GM12878 (cell line): ENCODE results near the gene ZNF132. TPM values are rescaled to one million over a fixed set of nuclear protein-coding genes. Genes with fewer than 3 reads are reported as not detected.

ENCODE experiments used
- ATAC-seq: fragments of 200-7000 bp; cut with Tn5 transposase; 3 replicates; pipeline ENCODE4 v1.9.1; 2020; ENCODE audit warnings: mild to moderate bottlenecking, moderate library complexity
- BruUV-seq: library from RNA; stranded (reverse); fragments of 400-500 nt; replicated peaks from 2 replicates; lab custom pipeline; 2021; lab: Mats Ljungman, UMichigan
- CTCF ChIA-PET: fragments of 300-600 bp; sonication (Branson Sonifier 250); formaldehyde crosslinking; extraction: SDS; loops from one replicate; lab custom pipeline; 2021; ENCODE audit warnings: inconsistent platforms; lab: Yijun Ruan, JAX
- POLR2A ChIA-PET: fragments of 350-600 bp; formaldehyde crosslinking; extraction: SDS; loops from one replicate; lab custom pipeline; 2021; ENCODE audit warnings: inconsistent platforms; lab: Charles Lee
- RAD21 ChIA-PET: fragments of 300-600 bp; sonication (Branson Sonifier 250); formaldehyde crosslinking; loops from one replicate; lab custom pipeline; 2023; ENCODE audit warnings: antibody characterized with exemption; ENCODE audit not compliant: unreplicated experiment; lab: Charles Lee
- SMC1A ChIA-PET: fragments of 300-600 bp; sonication (Branson Sonifier 250); formaldehyde crosslinking; loops from one replicate; lab custom pipeline; 2023; ENCODE audit not compliant: unreplicated experiment, uncharacterized antibody; lab: Charles Lee
- DNase-seq: peaks from one replicate; pipeline ENCODE4 v3.0.0-alpha.2; 2011; ENCODE audit warnings: low read depth, low spot score
- FAIRE-seq: peaks from 3 replicates; lab custom pipeline; 2011; peaks lifted over from hg19 to GRCh38; lab: Jason Lieb, UNC
- H2AFZ ChIP-seq: 2 replicates; pipeline ENCODE4 v1.6.0; 2011; ENCODE audit warnings: low read depth, low read length, control low read depth; ENCODE audit not compliant: control insufficient read depth
- H3K27ac ChIP-seq: 2 replicates; pipeline ENCODE4 v1.5.1; 2011; ENCODE audit warnings: control low read depth; ENCODE audit not compliant: control insufficient read depth, insufficient read depth
- H3K27me3 ChIP-seq, 2 experiments: replicated peaks in 1 of 2; 2 replicates each; pipeline versions ENCODE4 v1.6.0 to v1.6.1; 2011; ENCODE audit warnings: low read length in 1 of 2; ENCODE audit not compliant: control insufficient read depth in 2 of 2, insufficient read depth in 2 of 2
- H3K36me3 ChIP-seq, 2 experiments: 2 replicates each; pipeline ENCODE4 v1.5.1; 2011; ENCODE audit warnings: low read length in 1 of 2; ENCODE audit not compliant: control insufficient read depth in 2 of 2, insufficient read depth in 2 of 2
- H3K4me1 ChIP-seq: 2 replicates; pipeline ENCODE4 v1.6.1; 2011; ENCODE audit warnings: mild to moderate bottlenecking, low read length, moderate library complexity, mixed read lengths; ENCODE audit not compliant: control insufficient read depth, insufficient read depth
- H3K4me2 ChIP-seq: 2 replicates; pipeline ENCODE4 v1.6.0; 2011; ENCODE audit warnings: control low read depth; ENCODE audit not compliant: control insufficient read depth, insufficient read depth
- H3K4me3 ChIP-seq: fragments of 200-600 bp; sonication (generic); 2 replicates; pipeline ENCODE4 v1.5.1; 2016
- H3K79me2 ChIP-seq: 2 replicates; pipeline ENCODE4 v1.6.0; 2011; ENCODE audit warnings: low read length; ENCODE audit not compliant: control insufficient read depth, insufficient read depth
- H3K9ac ChIP-seq: 2 replicates; pipeline ENCODE4 v1.8.0; 2011; ENCODE audit warnings: low read length, control low read depth, mixed read lengths; ENCODE audit not compliant: control insufficient read depth, insufficient read depth
- H3K9me3 ChIP-seq: replicated peaks from 3 replicates; pipeline ENCODE4 v1.5.1; 2011; ENCODE audit warnings: mild to moderate bottlenecking, low read length; ENCODE audit not compliant: control insufficient read depth, insufficient read depth
- H4K20me1 ChIP-seq: 2 replicates; pipeline ENCODE4 v1.6.0; 2011; ENCODE audit not compliant: control insufficient read depth, insufficient read depth
- BRCA1 ChIP-seq: IDR thresholded peaks from 2 replicates; pipeline ENCODE4 v1.6.1; 2011; ENCODE audit warnings: low read depth, low read length, improper control_type of control experiment
- EP300 ChIP-seq, 2 experiments: fragments of 150-350 bp in 1 of 2; IDR thresholded peaks; 2 replicates each; pipeline ENCODE4 v1.6.1; 2011 to 2012; ENCODE audit warnings: low read depth in 2 of 2, low read length in 2 of 2, borderline replicate concordance in 1 of 2, improper control_type of control experiment in 1 of 2, inconsistent platforms in 1 of 2; ENCODE audit not compliant: control insufficient read depth in 1 of 2
- ESRRA ChIP-seq: IDR thresholded peaks from 2 replicates; pipeline ENCODE4 v1.6.1; 2012; ENCODE audit warnings: mild to moderate bottlenecking, low read length, improper control_type of control experiment
- HDGF ChIP-seq: fragments of 450-650 bp; IDR thresholded peaks from 2 replicates; pipeline ENCODE4 v1.6.1; 2016; ENCODE audit warnings: antibody characterized with exemption
- IRF4 ChIP-seq: IDR thresholded peaks from 2 replicates; pipeline ENCODE4 v1.6.1; 2011; ENCODE audit warnings: low read depth, low read length
- NFXL1 ChIP-seq: fragments of 450-650 bp; IDR thresholded peaks from 2 replicates; pipeline ENCODE4 v1.6.1; 2017; ENCODE audit warnings: antibody characterized with exemption, mild to moderate bottlenecking, borderline replicate concordance
- NFYA ChIP-seq: IDR thresholded peaks from 2 replicates; pipeline ENCODE4 v1.6.1; 2011; ENCODE audit warnings: low read depth, mild to moderate bottlenecking, low read length, improper control_type of control experiment, borderline replicate concordance
- NR2C1 ChIP-seq: fragments of 450-650 bp; IDR thresholded peaks from 2 replicates; pipeline ENCODE4 v1.6.1; 2017; ENCODE audit warnings: antibody characterized with exemption, mild to moderate bottlenecking, moderate library complexity
- POLR2A ChIP-seq: IDR thresholded peaks from 2 replicates; pipeline ENCODE4 v1.6.1; 2011; ENCODE audit warnings: low read depth, mild to moderate bottlenecking, low read length
- POLR2AphosphoS5 ChIP-seq: IDR thresholded peaks from 2 replicates; pipeline ENCODE4 v1.6.1; 2011; ENCODE audit warnings: mild to moderate bottlenecking, low read length, inconsistent platforms
- RAD21 ChIP-seq: IDR thresholded peaks from 2 replicates; pipeline ENCODE4 v1.6.1; 2011; ENCODE audit warnings: mild to moderate bottlenecking, low read depth, low read length, moderate library complexity; ENCODE audit not compliant: insufficient read depth
- RBBP5 ChIP-seq: fragments of 200-600 bp; sonication (generic); conservative IDR thresholded peaks from 2 replicates; pipeline ENCODE4 v1.6.1; 2016
- RUNX3 ChIP-seq: IDR thresholded peaks from 2 replicates; pipeline ENCODE4 v1.6.1; 2012; ENCODE audit warnings: low read length, inconsistent platforms
- SPI1 ChIP-seq: IDR thresholded peaks from 2 replicates; pipeline ENCODE4 v1.6.1; 2011; ENCODE audit warnings: low read depth, mild to moderate bottlenecking, low read length, moderate library complexity, borderline replicate concordance; ENCODE audit not compliant: insufficient read depth
- STAT3 ChIP-seq: IDR thresholded peaks from 2 replicates; pipeline ENCODE4 v1.6.1; 2011; ENCODE audit warnings: low read depth, low read length, improper control_type of control experiment
- SUZ12 ChIP-seq: fragments of 200-600 bp; sonication (generic); IDR thresholded peaks from one replicate; pipeline ENCODE4 v1.6.1; 2018; ENCODE audit warnings: antibody characterized with exemption, mild to moderate bottlenecking; ENCODE audit not compliant: unreplicated experiment
- TARDBP ChIP-seq: IDR thresholded peaks from 2 replicates; pipeline ENCODE4 v1.6.1; 2016; ENCODE audit warnings: borderline replicate concordance
- ZBED1 ChIP-seq: IDR thresholded peaks from 2 replicates; pipeline ENCODE4 v1.6.1; 2016; ENCODE audit warnings: borderline replicate concordance
- WGBS: methylation state at CpG from one replicate; pipeline ENCODE4 v1.1.6; 2016; ENCODE audit warnings: low lambda C conversion rate; ENCODE audit not compliant: insufficient replicate concordance, insufficient coverage; ENCODE audit errors: missing lambda C conversion rate; 5-methylcytosine and 5-hydroxymethylcytosine counted together
- in situ Hi-C: fragments of 300-500 bp; cut with MboI; formaldehyde crosslinking; loops from 9 replicates; pipeline ENCODE4 v1.14.3; 2018; ENCODE audit warnings: mixed read lengths
- intact Hi-C: fragments of 100-400 bp; cut with micrococcal nuclease; formaldehyde crosslinking; loops from one replicate; pipeline ENCODE4 v1.14.2; 2022; ENCODE audit not compliant: unreplicated experiment
- polyA plus RNA-seq, 11 experiments: library from polyadenylated mRNA; depleted of rRNA in 4 of 11; unstranded in 6 of 11; stranded (reverse) in 5 of 11; fragments of >200 nt; fragmentation: Nextera tagmentation in 4 of 11; fragmentation: Illumina TruSeq in 1 of 11; extraction: Ambion mirVana in 4 of 11; extraction: Trizol in 1 of 11; gene quantifications; 1 replicate in 1 of 11; 2 replicates in 10 of 11; pipeline versions ENCODE4 v1.2.1 to v1.2.3, GENCODE V29; 2011 to 2016; ENCODE audit warnings: inconsistent platforms in 2 of 11, missing spikeins in 2 of 11, low read depth in 1 of 11
- total RNA-seq, 4 experiments: library from RNA; depleted of rRNA in 3 of 4; stranded (reverse); fragments of >200 nt in 3 of 4; fragmentation: Illumina TruSeq in 1 of 4; extraction: Trizol in 1 of 4; gene quantifications; 2 replicates each; pipeline versions ENCODE4 v1.2.1 to v1.2.3, GENCODE V29; 2013 to 2021
- TF ChIP-seq, protein P1 (sequence below): IDR thresholded peaks from 2 replicates; pipeline ENCODE4 v1.6.1; 2011; ENCODE audit warnings: borderline replicate concordance, low read depth, mild to moderate bottlenecking, moderate library complexity, low read length; ENCODE audit not compliant: insufficient read depth, poor library complexity, severe bottlenecking
- TF ChIP-seq, protein P2 (sequence below): fragments of 450-650 bp; IDR thresholded peaks from 2 replicates; pipeline ENCODE4 v1.6.1; 2018; ENCODE audit warnings: borderline replicate concordance, mild to moderate bottlenecking; ENCODE audit not compliant: partially characterized antibody

The ZNF132 gene
- total and polyA plus RNA-seq, 10 of the 15 experiments (the other 5 are each of a cell fraction or from before 2014, with no cell fraction given) = 0.56 to 4.0 (median 2.3) TPM

DNA sequence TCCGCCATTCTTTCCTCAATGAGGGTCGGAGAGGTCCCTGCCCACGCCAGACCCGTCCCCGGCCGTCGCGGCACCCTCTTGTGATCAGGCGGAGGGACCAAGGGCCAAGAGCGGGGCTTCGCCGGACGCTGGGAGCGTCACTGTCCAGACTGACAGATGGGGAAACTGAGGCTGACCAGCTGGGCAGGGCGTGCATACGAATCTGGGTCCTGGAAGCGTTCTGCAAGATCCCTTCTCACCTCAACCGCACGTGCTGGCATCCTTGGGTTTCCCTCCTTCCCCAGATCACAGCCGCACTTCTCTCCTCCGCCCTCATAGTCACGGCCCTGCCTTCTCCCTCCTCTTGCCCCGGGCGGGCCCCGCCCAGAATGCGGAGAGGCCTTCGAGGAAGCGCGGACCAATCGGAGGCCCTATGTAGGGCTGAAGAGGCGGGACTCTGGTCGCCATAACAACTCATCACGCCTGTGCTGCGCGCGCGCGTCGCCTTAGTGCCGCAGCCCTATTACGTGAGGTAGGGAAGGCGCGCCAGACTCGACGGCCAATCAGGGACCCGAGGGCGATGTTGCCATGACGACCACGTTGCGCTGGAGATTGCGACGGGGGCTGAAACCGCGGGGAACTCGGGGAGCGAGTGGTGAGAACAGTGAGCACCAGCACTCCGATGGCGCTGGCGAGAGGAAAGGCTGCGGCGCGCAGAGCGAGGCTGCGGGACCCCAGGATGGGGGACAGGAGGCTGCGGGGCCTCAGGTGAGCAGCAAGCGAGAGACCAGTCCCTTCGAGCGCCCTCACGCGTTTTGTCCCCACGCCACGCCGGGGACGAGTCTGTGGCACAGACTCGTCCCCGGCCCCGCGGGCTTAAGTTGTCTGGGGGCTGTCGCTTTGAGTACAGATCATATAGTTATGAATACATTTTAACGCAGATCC lies 38.8 kb downstream of the ZNF132 start (continued):
- TF ChIP-seq SPI1 (no peak), ZBED1 (no peak), IRF4 (no peak), EP300 (IDR thresholded peaks at IDR 0.05; ENCODE audit: borderline replicate concordance in 1 of 2, control insufficient read depth in 1 of 2, low read depth in 2 of 2, low read length in 2 of 2) (peak in 1 of 2 experiments; percentile 21; a peak in 1 of 4 replicates), STAT3 (no peak), RUNX3 (peak; percentile 62), BRCA1 (no peak), ESRRA (no peak)
- TF ChIP-seq, protein P1, sequence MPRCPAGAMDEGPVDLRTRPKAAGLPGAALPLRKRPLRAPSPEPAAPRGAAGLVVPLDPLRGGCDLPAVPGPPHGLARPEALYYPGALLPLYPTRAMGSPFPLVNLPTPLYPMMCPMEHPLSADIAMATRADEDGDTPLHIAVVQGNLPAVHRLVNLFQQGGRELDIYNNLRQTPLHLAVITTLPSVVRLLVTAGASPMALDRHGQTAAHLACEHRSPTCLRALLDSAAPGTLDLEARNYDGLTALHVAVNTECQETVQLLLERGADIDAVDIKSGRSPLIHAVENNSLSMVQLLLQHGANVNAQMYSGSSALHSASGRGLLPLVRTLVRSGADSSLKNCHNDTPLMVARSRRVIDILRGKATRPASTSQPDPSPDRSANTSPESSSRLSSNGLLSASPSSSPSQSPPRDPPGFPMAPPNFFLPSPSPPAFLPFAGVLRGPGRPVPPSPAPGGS = no peak

DNA sequence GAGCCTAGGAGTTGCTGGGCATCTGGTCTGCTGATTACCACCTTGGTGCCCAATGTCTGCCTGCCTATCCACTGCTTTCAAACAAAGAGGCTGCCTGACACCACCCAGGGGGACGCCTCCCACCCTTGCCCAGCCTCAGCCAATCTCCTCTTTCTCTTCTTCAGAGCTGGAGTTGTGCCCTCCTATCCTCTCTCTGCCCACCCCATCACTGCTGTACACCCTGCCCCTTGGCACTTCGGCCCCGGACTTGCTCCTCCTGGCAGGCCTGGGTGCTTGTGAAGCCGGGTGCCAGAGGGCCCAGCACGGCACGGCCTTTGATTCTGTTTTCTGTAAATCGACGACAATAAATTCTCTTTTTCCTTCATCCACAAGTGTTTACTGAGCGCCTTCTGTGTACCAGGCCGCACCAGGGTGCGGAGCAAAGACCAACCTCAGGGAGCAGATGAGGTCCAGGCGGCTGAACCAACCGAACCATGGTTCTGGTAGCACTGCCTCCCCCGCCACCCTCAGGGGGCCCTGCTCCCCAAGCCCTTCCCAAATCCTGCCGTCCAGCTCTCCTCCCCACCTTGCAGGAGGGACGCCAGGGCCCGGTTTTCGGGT lies 39.5 kb downstream of the ZNF132 start:
- Histone ChIP-seq H3K79me2 (no peaks in the 10 kb centered on the region), H3K4me3 (peak overlapping the region; percentile 75), H3K9me3 (no peaks in the 10 kb centered on the region), H3K4me1 (peaks cover 10% of the 10 kb centered on the region), H3K36me3 (peaks cover 0 to 2% of the 10 kb centered on the region in 2 experiments; a peak in 3 of 4 replicates), H4K20me1 (no peaks in the 10 kb centered on the region), H3K4me2 (peak overlapping the region; percentile 95), H3K9ac (no peak overlapping the region), H3K27me3 (no peaks in the 10 kb centered on the region), H3K27ac (no peak overlapping the region), H2AFZ (peak overlapping the region; percentile 71)
- DNase-seq (no peak), FAIRE-seq (no peak), ATAC-seq (no peak)
- ChIA-PET CTCF (no interaction called here), RAD21 (no interaction called here), POLR2A (interaction anchor here (1.6 kb wide), 1 partner anchor 9 kb away, joined by 5 read pairs; the partner anchor contains the start of gene ZNF584), SMC1A (no interaction called here)
- in situ Hi-C loops (no loop called here), intact Hi-C loops (no loop called here)
- BruUV-seq = no TSS peak
- 68% methylated on average over 12 of the region's 18 CpGs for WGBS
- TF ChIP-seq NR2C1 (no peak), POLR2A (no peak), NFXL1 (no peak), HDGF (no peak), RAD21 (no peak), SPI1 (no peak), RBBP5 (no peak), SUZ12 (no peak), POLR2AphosphoS5 (no peak), NFYA (no peak), TARDBP (no peak)
- TF ChIP-seq, protein P2, sequence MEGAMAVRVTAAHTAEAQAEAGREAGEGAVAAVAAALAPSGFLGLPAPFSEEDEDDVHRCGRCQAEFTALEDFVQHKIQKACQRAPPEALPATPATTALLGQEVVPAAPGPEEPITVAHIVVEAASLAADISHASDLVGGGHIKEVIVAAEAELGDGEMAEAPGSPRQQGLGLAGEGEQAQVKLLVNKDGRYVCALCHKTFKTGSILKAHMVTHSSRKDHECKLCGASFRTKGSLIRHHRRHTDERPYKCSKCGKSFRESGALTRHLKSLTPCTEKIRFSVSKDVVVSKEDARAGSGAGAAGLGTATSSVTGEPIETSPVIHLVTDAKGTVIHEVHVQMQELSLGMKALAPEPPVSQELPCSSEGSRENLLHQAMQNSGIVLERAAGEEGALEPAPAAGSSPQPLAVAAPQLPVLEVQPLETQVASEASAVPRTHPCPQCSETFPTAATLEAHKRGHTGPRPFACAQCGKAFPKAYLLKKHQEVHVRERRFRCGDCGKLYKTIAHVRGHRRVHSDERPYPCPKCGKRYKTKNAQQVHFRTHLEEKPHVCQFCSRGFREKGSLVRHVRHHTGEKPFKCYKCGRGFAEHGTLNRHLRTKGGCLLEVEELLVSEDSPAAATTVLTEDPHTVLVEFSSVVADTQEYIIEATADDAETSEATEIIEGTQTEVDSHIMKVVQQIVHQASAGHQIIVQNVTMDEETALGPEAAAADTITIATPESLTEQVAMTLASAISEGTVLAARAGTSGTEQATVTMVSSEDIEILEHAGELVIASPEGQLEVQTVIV = no peak
